Left kidney (tissue), 2 donors: Measurements from ENCODE around the gene GJD2. TPM values are rescaled to one million over a fixed set of nuclear protein-coding genes. Genes with fewer than 3 reads are reported as not detected.

Source experiments
- DNase-seq: peaks from one replicate; pipeline ENCODE4 v3.0.0-alpha.2; 2013
- polyA plus RNA-seq: library from polyadenylated mRNA; unstranded; fragments of 120-200 nt; gene quantifications from one replicate; pipeline ENCODE4 v1.2.1, GENCODE V29; 2013; ENCODE audit not compliant: insufficient read length

GJD2 gene
- polyA plus RNA-seq, 1 donor, result not detected

- no peak for DNase-seq
Measured at GRCh38 chr15:34773013-34773412, 18.2 kb upstream of the GJD2 start.

- no peak for DNase-seq
Measured at GRCh38 chr15:34772312-34772711, 17.5 kb upstream of the GJD2 start.

- DNase-seq, result no peak
Measured at GRCh38 chr15:34769711-34770110, 14.9 kb upstream of the GJD2 start.

- no peak for DNase-seq
Measured at GRCh38 chr15:34768530-34768929, 13.7 kb upstream of the GJD2 start.

- DNase-seq, result no peak
Measured at GRCh38 chr15:34765741-34766140, 10.9 kb upstream of the GJD2 start.

- DNase-seq, result no peak
Measured at GRCh38 chr15:34760909-34761308, 6.1 kb upstream of the GJD2 start.

- no peak for DNase-seq
Measured at GRCh38 chr15:34759992-34760391, 5.2 kb upstream of the GJD2 start.

GRCh38 chr15:34759347-34759746 lies 4.5 kb upstream of the GJD2 start:
- DNase-seq, result no peak

GRCh38 chr15:34757262-34757661 lies 2.5 kb upstream of the GJD2 start:
- DNase-seq, result no peak

GRCh38 chr15:34755419-34755773 lies 598 bp upstream of the GJD2 start:
- DNase-seq, result no peak

- no peak for DNase-seq
Measured at GRCh38 chr15:34754171-34754601, 612 bp downstream of the GJD2 start.

GRCh38 chr15:34753236-34753894 lies 1.4 kb downstream of the GJD2 start:
- peak; percentile 83 for DNase-seq

GRCh38 chr15:34749691-34750090 lies 5.1 kb downstream of the GJD2 start:
- DNase-seq, result no peak

- DNase-seq, result no peak
Measured at GRCh38 chr15:34739346-34739745, 15.5 kb downstream of the GJD2 start.

GRCh38 chr15:34738002-34738401 lies 16.8 kb downstream of the GJD2 start:
- no peak for DNase-seq

- no peak for DNase-seq
Measured at GRCh38 chr15:34737477-34737876, 17.3 kb downstream of the GJD2 start.

GRCh38 chr15:34734303-34734702 lies 20.5 kb downstream of the GJD2 start:
- DNase-seq, result no peak

GRCh38 chr15:34733621-34734020 lies 21.2 kb downstream of the GJD2 start:
- no peak for DNase-seq

- no peak for DNase-seq
Measured at GRCh38 chr15:34732430-34732829, 22.4 kb downstream of the GJD2 start.

GRCh38 chr15:34730701-34731100 lies 24.1 kb downstream of the GJD2 start:
- no peak for DNase-seq

GRCh38 chr15:34729886-34730285 lies 24.9 kb downstream of the GJD2 start:
- DNase-seq, result no peak

GRCh38 chr15:34729056-34729455 lies 25.7 kb downstream of the GJD2 start:
- DNase-seq, result no peak

- DNase-seq, result no peak
Measured at GRCh38 chr15:34726406-34727100, 28.2 kb downstream of the GJD2 start.

- DNase-seq, result no peak
Measured at GRCh38 chr15:34725556-34725955, 29.2 kb downstream of the GJD2 start.
